LNCaP clone FGC (cell line): ENCODE results near the gene PXDC1.
"Not testable (repeated sequence)": the region's sequence is repeated elsewhere in the genome, so short reads cannot be mapped to it uniquely, and the experiment has no call there.

Experiments
- DNase-seq: peaks from one replicate; pipeline ENCODE4 v3.0.0-alpha.2; 2011; ENCODE audit warnings: low read depth
- H3K4me3 ChIP-seq: 2 replicates; pipeline ENCODE4 v1.5.1; 2011; ENCODE audit warnings: mild to moderate bottlenecking, low read depth, low read length, control low read depth
- CTCF ChIP-seq: IDR thresholded peaks from 2 replicates; pipeline ENCODE4 v1.5.1; 2012; ENCODE audit warnings: mild to moderate bottlenecking; ENCODE audit not compliant: control insufficient read depth, insufficient read depth; ENCODE audit errors: extremely low read depth

PXDC1 gene

GRCh38 chr6:3775386-3775785 lies 23.9 kb upstream of the PXDC1 start:
- no peak for TF ChIP-seq CTCF
- DNase-seq = no peak
- H3K4me3 ChIP-seq = no peak overlapping the region

DNA sequence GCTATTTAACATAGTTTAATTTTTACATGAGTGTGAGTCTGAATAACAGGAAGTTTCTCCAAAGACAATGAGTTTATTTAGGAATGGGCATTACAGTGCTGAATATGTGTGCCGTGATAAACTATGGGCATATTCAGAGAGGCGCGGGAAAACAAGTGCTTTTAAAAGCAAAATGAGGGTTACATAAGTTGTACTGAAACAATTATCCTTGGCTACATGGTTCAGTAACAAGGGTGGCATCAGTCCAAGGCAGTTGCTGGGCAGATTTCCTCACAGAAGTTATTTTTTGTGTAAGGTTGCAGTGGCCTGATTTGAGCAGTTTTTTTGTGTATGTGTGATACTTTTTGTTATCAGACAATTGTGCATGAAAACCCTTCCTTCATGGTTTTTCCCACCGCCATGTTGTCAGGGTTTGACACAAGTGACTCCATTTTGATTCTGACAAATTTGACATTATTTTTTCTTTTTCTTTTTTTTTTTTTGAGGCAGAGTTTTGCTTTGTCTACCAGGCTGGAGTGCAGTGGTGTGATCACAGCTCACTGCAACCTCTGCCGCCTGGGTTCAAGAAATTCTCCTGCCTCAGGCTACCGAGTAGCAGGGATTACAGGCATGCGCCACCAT lies 22.3 kb upstream of the PXDC1 start:
- no peak overlapping the region for H3K4me3 ChIP-seq
- no peak for DNase-seq
- no peak for TF ChIP-seq CTCF

- H3K4me3 ChIP-seq, DNase-seq: not testable (repeated sequence)
Measured at GRCh38 chr6:3772127-3772999, 20.9 kb upstream of the PXDC1 start.

DNA sequence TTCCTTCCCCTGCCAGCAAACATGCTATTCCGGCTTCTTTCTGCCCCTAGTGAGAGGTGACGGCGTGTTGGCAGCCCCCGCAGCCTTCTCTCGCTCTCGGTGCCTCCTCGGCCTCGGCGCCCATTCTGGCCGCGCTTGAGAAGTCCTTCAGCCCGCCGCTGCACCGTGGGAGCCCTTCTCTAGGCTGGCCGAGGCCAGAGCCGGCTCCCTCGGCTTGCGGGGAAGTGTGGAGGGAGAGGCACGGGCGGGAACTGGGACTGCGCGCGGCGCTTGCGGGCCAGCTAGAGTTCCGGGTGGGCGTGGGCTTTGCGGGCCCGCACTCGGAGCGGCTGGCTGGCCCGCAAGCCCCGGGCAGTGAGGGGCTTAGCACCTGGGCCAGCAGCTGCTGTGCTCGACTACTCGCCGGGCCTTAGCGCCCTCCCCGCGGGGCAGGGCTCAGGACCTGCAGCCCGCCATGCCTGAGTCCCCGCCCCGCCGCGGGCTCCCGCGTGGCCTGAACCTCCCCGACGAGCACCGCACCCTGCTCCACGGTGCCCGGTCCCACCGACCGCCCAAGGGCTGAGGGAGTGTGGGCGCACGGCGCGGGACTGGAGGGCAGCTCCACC lies 20.0 kb upstream of the PXDC1 start:
- no peak overlapping the region for H3K4me3 ChIP-seq
- TF ChIP-seq CTCF = no peak
- no peak for DNase-seq

DNA sequence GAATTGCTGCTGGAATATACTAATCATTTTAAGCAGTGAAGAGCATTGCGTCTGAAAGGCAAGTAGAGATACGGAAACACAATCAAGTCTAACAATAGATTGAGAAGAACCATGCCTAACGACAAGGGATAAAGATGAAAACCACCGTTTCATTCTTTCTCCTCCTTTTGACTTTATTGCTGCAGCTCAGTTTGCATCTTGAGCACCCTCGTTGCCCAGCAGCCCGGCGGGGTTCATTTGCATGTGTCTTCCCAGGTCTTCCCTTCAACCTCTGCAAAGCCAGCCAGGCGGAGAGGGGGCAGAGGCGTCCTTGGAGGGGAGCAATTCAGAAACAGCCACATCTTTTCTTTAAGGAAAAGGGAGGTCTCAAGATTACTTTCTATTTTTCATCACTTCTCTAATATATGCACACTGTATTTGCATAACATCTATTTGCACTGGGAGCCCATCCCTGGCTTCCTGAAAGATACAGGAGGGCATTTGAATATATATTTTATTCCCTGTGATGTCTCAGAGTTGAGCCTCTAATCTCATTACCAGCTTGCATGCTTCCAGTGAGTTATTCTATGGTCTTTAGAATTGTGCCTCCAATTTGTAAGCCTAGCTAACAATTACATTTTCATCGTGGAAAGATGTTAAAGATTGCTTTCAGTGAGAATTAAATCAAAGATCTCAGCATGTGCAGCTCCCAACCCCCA lies 18.7 kb upstream of the PXDC1 start:
- no peak overlapping the region for H3K4me3 ChIP-seq
- no peak for TF ChIP-seq CTCF
- DNase-seq = no peak

GRCh38 chr6:3769610-3770009 lies 18.1 kb upstream of the PXDC1 start:
- H3K4me3 ChIP-seq = no peak overlapping the region
- no peak for DNase-seq

More at GRCh38 chr6:3769610-3770009, 18.1 kb upstream of the PXDC1 start:
- TF ChIP-seq CTCF = no peak
